GM12878 (cell line): ENCODE measurements around the gene MAZ. TPM values are rescaled to one million over a fixed set of nuclear protein-coding genes. Genes with fewer than 3 reads are reported as not detected.
A peak's percentile ranks its signal among the peaks of the same experiment; 100 is the strongest.

Experiments used
- ATAC-seq: fragments of 200-7000 bp; cut with Tn5 transposase; 3 replicates; pipeline ENCODE4 v1.9.1; 2020; ENCODE audit warnings: mild to moderate bottlenecking, moderate library complexity
- BruUV-seq: library from RNA; stranded (reverse); fragments of 400-500 nt; replicated peaks from 2 replicates; lab custom pipeline; 2021; lab: Mats Ljungman, UMichigan
- CTCF ChIA-PET: fragments of 300-600 bp; sonication (Branson Sonifier 250); formaldehyde crosslinking; extraction: SDS; loops from one replicate; lab custom pipeline; 2021; ENCODE audit warnings: inconsistent platforms; lab: Yijun Ruan, JAX
- POLR2A ChIA-PET: fragments of 350-600 bp; formaldehyde crosslinking; extraction: SDS; loops from one replicate; lab custom pipeline; 2021; ENCODE audit warnings: inconsistent platforms; lab: Charles Lee
- RAD21 ChIA-PET: fragments of 300-600 bp; sonication (Branson Sonifier 250); formaldehyde crosslinking; loops from one replicate; lab custom pipeline; 2023; ENCODE audit warnings: antibody characterized with exemption; ENCODE audit not compliant: unreplicated experiment; lab: Charles Lee
- SMC1A ChIA-PET: fragments of 300-600 bp; sonication (Branson Sonifier 250); formaldehyde crosslinking; loops from one replicate; lab custom pipeline; 2023; ENCODE audit not compliant: unreplicated experiment, uncharacterized antibody; lab: Charles Lee
- DNase-seq: peaks from one replicate; pipeline ENCODE4 v3.0.0-alpha.2; 2011; ENCODE audit warnings: low read depth, low spot score
- FAIRE-seq: peaks from 3 replicates; lab custom pipeline; 2011; peaks lifted over from hg19 to GRCh38; lab: Jason Lieb, UNC
- H2AFZ ChIP-seq: 2 replicates; pipeline ENCODE4 v1.6.0; 2011; ENCODE audit warnings: low read depth, low read length, control low read depth; ENCODE audit not compliant: control insufficient read depth
- H3K27ac ChIP-seq: 2 replicates; pipeline ENCODE4 v1.5.1; 2011; ENCODE audit warnings: control low read depth; ENCODE audit not compliant: control insufficient read depth, insufficient read depth
- H3K27me3 ChIP-seq, 2 experiments: replicated peaks in 1 of 2; 2 replicates each; pipeline versions ENCODE4 v1.6.0 to v1.6.1; 2011; ENCODE audit warnings: low read length in 1 of 2; ENCODE audit not compliant: control insufficient read depth in 2 of 2, insufficient read depth in 2 of 2
- H3K36me3 ChIP-seq, 2 experiments: 2 replicates each; pipeline ENCODE4 v1.5.1; 2011; ENCODE audit warnings: low read length in 1 of 2; ENCODE audit not compliant: control insufficient read depth in 2 of 2, insufficient read depth in 2 of 2
- H3K4me1 ChIP-seq: 2 replicates; pipeline ENCODE4 v1.6.1; 2011; ENCODE audit warnings: mild to moderate bottlenecking, low read length, moderate library complexity, mixed read lengths; ENCODE audit not compliant: control insufficient read depth, insufficient read depth
- H3K4me2 ChIP-seq: 2 replicates; pipeline ENCODE4 v1.6.0; 2011; ENCODE audit warnings: control low read depth; ENCODE audit not compliant: control insufficient read depth, insufficient read depth
- H3K4me3 ChIP-seq: fragments of 200-600 bp; sonication (generic); 2 replicates; pipeline ENCODE4 v1.5.1; 2016
- H3K79me2 ChIP-seq: 2 replicates; pipeline ENCODE4 v1.6.0; 2011; ENCODE audit warnings: low read length; ENCODE audit not compliant: control insufficient read depth, insufficient read depth
- H3K9ac ChIP-seq: 2 replicates; pipeline ENCODE4 v1.8.0; 2011; ENCODE audit warnings: low read length, control low read depth, mixed read lengths; ENCODE audit not compliant: control insufficient read depth, insufficient read depth
- H3K9me3 ChIP-seq: replicated peaks from 3 replicates; pipeline ENCODE4 v1.5.1; 2011; ENCODE audit warnings: mild to moderate bottlenecking, low read length; ENCODE audit not compliant: control insufficient read depth, insufficient read depth
- H4K20me1 ChIP-seq: 2 replicates; pipeline ENCODE4 v1.6.0; 2011; ENCODE audit not compliant: control insufficient read depth, insufficient read depth
- MEF2A ChIP-seq: IDR thresholded peaks from 2 replicates; pipeline ENCODE4 v1.6.1; 2011; ENCODE audit warnings: low read depth, mild to moderate bottlenecking, low read length, moderate library complexity; ENCODE audit not compliant: insufficient read depth
- SRF ChIP-seq, 2 experiments: IDR thresholded peaks; 2 replicates each; pipeline ENCODE4 v1.6.1; 2011; ENCODE audit warnings: low read depth in 2 of 2, low read length in 2 of 2, mild to moderate bottlenecking in 1 of 2, moderate library complexity in 1 of 2
- WGBS: methylation state at CpG from one replicate; pipeline ENCODE4 v1.1.6; 2016; ENCODE audit warnings: low lambda C conversion rate; ENCODE audit not compliant: insufficient replicate concordance, insufficient coverage; ENCODE audit errors: missing lambda C conversion rate; 5-methylcytosine and 5-hydroxymethylcytosine counted together
- in situ Hi-C: fragments of 300-500 bp; cut with MboI; formaldehyde crosslinking; loops from 9 replicates; pipeline ENCODE4 v1.14.3; 2018; ENCODE audit warnings: mixed read lengths
- intact Hi-C: fragments of 100-400 bp; cut with micrococcal nuclease; formaldehyde crosslinking; loops from one replicate; pipeline ENCODE4 v1.14.2; 2022; ENCODE audit not compliant: unreplicated experiment
- polyA plus RNA-seq, 11 experiments: library from polyadenylated mRNA; depleted of rRNA in 4 of 11; unstranded in 6 of 11; stranded (reverse) in 5 of 11; fragments of >200 nt; fragmentation: Nextera tagmentation in 4 of 11; fragmentation: Illumina TruSeq in 1 of 11; extraction: Ambion mirVana in 4 of 11; extraction: Trizol in 1 of 11; gene quantifications; 1 replicate in 1 of 11; 2 replicates in 10 of 11; pipeline versions ENCODE4 v1.2.1 to v1.2.3, GENCODE V29; 2011 to 2016; ENCODE audit warnings: inconsistent platforms in 2 of 11, missing spikeins in 2 of 11, low read depth in 1 of 11
- total RNA-seq, 4 experiments: library from RNA; depleted of rRNA in 3 of 4; stranded (reverse); fragments of >200 nt in 3 of 4; fragmentation: Illumina TruSeq in 1 of 4; extraction: Trizol in 1 of 4; gene quantifications; 2 replicates each; pipeline versions ENCODE4 v1.2.1 to v1.2.3, GENCODE V29; 2013 to 2021
- TF ChIP-seq, protein P1 (sequence below): fragments of 450-650 bp; IDR thresholded peaks from 2 replicates; pipeline ENCODE4 v1.6.1; 2016; ENCODE audit warnings: mild to moderate bottlenecking

MAZ gene
- total and polyA plus RNA-seq, 10 of the 15 experiments (the other 5 are each of a cell fraction or from before 2014, with no cell fraction given) = 23.9 to 309 (median 116) TPM

GRCh38 chr16:29804455-29805231 lies 1.7 kb upstream of the MAZ start:
- Histone ChIP-seq H3K4me3 (peak overlapping the region; percentile 73), H4K20me1 (no peaks in the 10 kb centered on the region), H3K36me3 (peaks cover 24 to 32% of the 10 kb centered on the region in 2 experiments), H3K9me3 (no peaks in the 10 kb centered on the region), H3K27ac (peak overlapping the region; percentile 91), H3K9ac (peak overlapping the region; percentile 92), H2AFZ (peak overlapping the region; percentile 42; the same call in 1 of the 2 replicates), H3K4me2 (peak overlapping the region; percentile 85), H3K79me2 (peaks cover 32% of the 10 kb centered on the region), H3K4me1 (peaks cover 17% of the 10 kb centered on the region), H3K27me3 (no peaks in the 10 kb centered on the region)
- FAIRE-seq = no peak
- ChIA-PET SMC1A (interaction anchor here (0.6 to 4.6 kb wide), 10 partner anchors 11 to 81 kb away, joined by 3 to 38 read pairs (median 4); partner anchors contain the start of genes KIF22, MVP and PAGR1), RAD21 (interaction anchor here (0.8 to 1.4 kb wide), 5 partner anchors 11 to 73 kb away, joined by 3 to 5 read pairs (median 4); partner anchors contain the start of genes KIF22 and PAGR1), POLR2A (interaction anchor here (0.6 to 2.1 kb wide), 9 partner anchors 8 to 169 kb away, joined by 3 to 24 read pairs (median 6); partner anchors contain the start of genes KIF22, MVP and TAOK2), CTCF (interaction anchor here (0.5 to 2.9 kb wide), 11 partner anchors 12 to 168 kb away, joined by 3 to 24 read pairs (median 5); partner anchors contain the start of genes KIF22, MVP and PAGR1)
- BruUV-seq = TSS peak; percentile 90
- intact Hi-C loops = loop anchor here (1.0 to 5.0 kb wide), 2 partner anchors 14 to 102 kb away; partner anchors contain the start of gene KIF22
- in situ Hi-C loops = no loop called here
- TF ChIP-seq SRF (IDR thresholded peaks at IDR 0.05; ENCODE audit: low read depth in 2 of 2, low read length in 2 of 2) (0 out of 4 replicates have a peak, but pooled peaks of 1 of the 2 experiments have one; percentile 5), MEF2A (no peak)
- TF ChIP-seq, protein P1, sequence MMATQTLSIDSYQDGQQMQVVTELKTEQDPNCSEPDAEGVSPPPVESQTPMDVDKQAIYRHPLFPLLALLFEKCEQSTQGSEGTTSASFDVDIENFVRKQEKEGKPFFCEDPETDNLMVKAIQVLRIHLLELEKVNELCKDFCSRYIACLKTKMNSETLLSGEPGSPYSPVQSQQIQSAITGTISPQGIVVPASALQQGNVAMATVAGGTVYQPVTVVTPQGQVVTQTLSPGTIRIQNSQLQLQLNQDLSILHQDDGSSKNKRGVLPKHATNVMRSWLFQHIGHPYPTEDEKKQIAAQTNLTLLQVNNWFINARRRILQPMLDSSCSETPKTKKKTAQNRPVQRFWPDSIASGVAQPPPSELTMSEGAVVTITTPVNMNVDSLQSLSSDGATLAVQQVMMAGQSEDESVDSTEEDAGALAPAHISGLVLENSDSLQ = peak; percentile 59
- no peak for DNase-seq
- WGBS = 3% methylated on average over 22 of the region's 26 CpGs
- ATAC-seq = no peak
